SU-DHL-6 (cell line): ENCODE data around the gene ARHGAP5.

Experiments used
- H2AFZ ChIP-seq: fragments of 200-600 bp; sonication (generic); 2 replicates; pipeline ENCODE4 v1.6.1; 2014; ENCODE audit warnings: low read depth, mild to moderate bottlenecking, moderate library complexity, mixed read lengths, antibody characterized with exemption, low read length; ENCODE audit not compliant: severe bottlenecking
- H3F3A ChIP-seq: fragments of 200-600 bp; shearing (Covaris generic); 2 replicates; pipeline ENCODE4 v1.6.0; 2016; ENCODE audit warnings: antibody characterized with exemption, mild to moderate bottlenecking; ENCODE audit not compliant: insufficient read depth
- H3K27ac ChIP-seq: fragments of 200-600 bp; sonication (generic); 2 replicates; pipeline ENCODE4 v1.5.1; 2016; ENCODE audit warnings: low read depth, mild to moderate bottlenecking, low read length, moderate library complexity, mixed read lengths
- H3K27me3 ChIP-seq: fragments of 200-600 bp; sonication (generic), shearing (Covaris generic); 2 replicates; pipeline ENCODE4 v1.6.0; 2014; ENCODE audit warnings: mild to moderate bottlenecking, low read length
- H3K36me3 ChIP-seq: fragments of 200-600 bp; sonication (generic); 2 replicates; pipeline ENCODE4 v1.6.1; 2014; ENCODE audit warnings: mild to moderate bottlenecking, low read length, mixed read lengths
- H3K4me2 ChIP-seq: fragments of 300-600, 200-600 bp; shearing (Covaris generic), sonication (generic); 2 replicates; pipeline ENCODE4 v1.6.0; 2014; ENCODE audit warnings: low read length, low read depth, mild to moderate bottlenecking; ENCODE audit not compliant: poor library complexity, severe bottlenecking
- H3K4me3 ChIP-seq: fragments of 200-600 bp; sonication (generic); 2 replicates; pipeline ENCODE4 v1.5.1; 2014; ENCODE audit warnings: antibody characterized with exemption, low read length, mild to moderate bottlenecking, mixed read lengths; ENCODE audit not compliant: insufficient read depth, poor library complexity, severe bottlenecking
- H3K79me2 ChIP-seq: fragments of 200-600 bp; sonication (generic); 2 replicates; pipeline ENCODE4 v1.6.1; 2014; ENCODE audit warnings: mild to moderate bottlenecking, low read length, moderate library complexity; ENCODE audit not compliant: insufficient read depth
- H3K9ac ChIP-seq: fragments of 200-600 bp; sonication (generic); 2 replicates; pipeline ENCODE4 v1.7.0; 2014; ENCODE audit warnings: mild to moderate bottlenecking, low read length
- H3K9me2 ChIP-seq: fragments of 200-600 bp; sonication (generic); replicated peaks from 2 replicates; pipeline ENCODE4 v1.6.1; 2014; ENCODE audit warnings: low read length; ENCODE audit not compliant: insufficient read depth
- H3K9me3 ChIP-seq: fragments of 200-600 bp; sonication (generic); 2 replicates; pipeline ENCODE4 v1.6.1; 2014; ENCODE audit warnings: low read length, mixed read lengths; ENCODE audit not compliant: insufficient read depth
- H4K20me1 ChIP-seq: fragments of 200-600 bp; sonication (generic); 2 replicates; pipeline ENCODE4 v1.6.1; 2014; ENCODE audit warnings: low read depth, mild to moderate bottlenecking, antibody characterized with exemption, low read length, moderate library complexity, mixed read lengths
- EZH2phosphoT487 ChIP-seq: fragments of 200-600 bp; sonication (generic), shearing (Covaris generic); conservative IDR thresholded peaks from 2 replicates; pipeline ENCODE4 v1.6.1; 2018; ENCODE audit warnings: mild to moderate bottlenecking, antibody characterized with exemption, low read length, moderate library complexity, mixed read lengths
- TF ChIP-seq, protein P1 (sequence below): fragments of 200-600 bp; sonication (generic); IDR thresholded peaks from one replicate; pipeline ENCODE4 v1.5.1; 2017; ENCODE audit warnings: antibody characterized with exemption, mild to moderate bottlenecking, low read length, moderate library complexity; ENCODE audit not compliant: insufficient read depth, poor library complexity, severe bottlenecking

The ARHGAP5 gene

DNA sequence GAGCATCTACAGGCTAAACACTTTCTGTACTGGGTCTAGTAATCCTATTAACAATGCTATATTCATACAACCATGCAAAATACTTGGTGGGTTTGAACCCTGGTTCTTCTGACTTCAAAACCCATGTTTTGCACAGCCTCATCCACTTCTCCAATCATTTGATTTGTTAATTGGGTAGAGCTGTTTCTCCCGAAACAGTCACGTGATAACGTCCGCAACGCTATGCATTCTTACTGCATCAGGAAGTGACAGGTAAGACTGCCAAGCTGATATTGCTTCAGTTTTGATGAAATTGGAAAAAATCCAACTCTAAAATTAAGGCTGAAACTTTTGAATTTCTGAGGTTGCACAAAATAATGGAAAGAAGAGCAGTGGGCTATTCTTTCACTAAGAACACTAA, 94.4 kb downstream of the ARHGAP5 start:
- no peak overlapping the region for H3K27ac ChIP-seq
- no peaks in the 10 kb centered on the region for H3K27me3 ChIP-seq
- no peaks in the 10 kb centered on the region for H3K9me3 ChIP-seq
- no peaks in the 10 kb centered on the region for H3F3A ChIP-seq
- TF ChIP-seq, protein P1, sequence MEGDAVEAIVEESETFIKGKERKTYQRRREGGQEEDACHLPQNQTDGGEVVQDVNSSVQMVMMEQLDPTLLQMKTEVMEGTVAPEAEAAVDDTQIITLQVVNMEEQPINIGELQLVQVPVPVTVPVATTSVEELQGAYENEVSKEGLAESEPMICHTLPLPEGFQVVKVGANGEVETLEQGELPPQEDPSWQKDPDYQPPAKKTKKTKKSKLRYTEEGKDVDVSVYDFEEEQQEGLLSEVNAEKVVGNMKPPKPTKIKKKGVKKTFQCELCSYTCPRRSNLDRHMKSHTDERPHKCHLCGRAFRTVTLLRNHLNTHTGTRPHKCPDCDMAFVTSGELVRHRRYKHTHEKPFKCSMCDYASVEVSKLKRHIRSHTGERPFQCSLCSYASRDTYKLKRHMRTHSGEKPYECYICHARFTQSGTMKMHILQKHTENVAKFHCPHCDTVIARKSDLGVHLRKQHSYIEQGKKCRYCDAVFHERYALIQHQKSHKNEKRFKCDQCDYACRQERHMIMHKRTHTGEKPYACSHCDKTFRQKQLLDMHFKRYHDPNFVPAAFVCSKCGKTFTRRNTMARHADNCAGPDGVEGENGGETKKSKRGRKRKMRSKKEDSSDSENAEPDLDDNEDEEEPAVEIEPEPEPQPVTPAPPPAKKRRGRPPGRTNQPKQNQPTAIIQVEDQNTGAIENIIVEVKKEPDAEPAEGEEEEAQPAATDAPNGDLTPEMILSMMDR, result no peak
- TF ChIP-seq EZH2phosphoT487, result no peak
- H4K20me1 ChIP-seq, result no peaks in the 10 kb centered on the region
- no peak overlapping the region for H3K9ac ChIP-seq
- no peak overlapping the region for H2AFZ ChIP-seq
- no peaks in the 10 kb centered on the region for H3K36me3 ChIP-seq
- no peak overlapping the region for H3K4me3 ChIP-seq
- no peaks in the 10 kb centered on the region for H3K9me2 ChIP-seq
- no peaks in the 10 kb centered on the region for H3K79me2 ChIP-seq
- H3K4me2 ChIP-seq, result no peak overlapping the region

DNA sequence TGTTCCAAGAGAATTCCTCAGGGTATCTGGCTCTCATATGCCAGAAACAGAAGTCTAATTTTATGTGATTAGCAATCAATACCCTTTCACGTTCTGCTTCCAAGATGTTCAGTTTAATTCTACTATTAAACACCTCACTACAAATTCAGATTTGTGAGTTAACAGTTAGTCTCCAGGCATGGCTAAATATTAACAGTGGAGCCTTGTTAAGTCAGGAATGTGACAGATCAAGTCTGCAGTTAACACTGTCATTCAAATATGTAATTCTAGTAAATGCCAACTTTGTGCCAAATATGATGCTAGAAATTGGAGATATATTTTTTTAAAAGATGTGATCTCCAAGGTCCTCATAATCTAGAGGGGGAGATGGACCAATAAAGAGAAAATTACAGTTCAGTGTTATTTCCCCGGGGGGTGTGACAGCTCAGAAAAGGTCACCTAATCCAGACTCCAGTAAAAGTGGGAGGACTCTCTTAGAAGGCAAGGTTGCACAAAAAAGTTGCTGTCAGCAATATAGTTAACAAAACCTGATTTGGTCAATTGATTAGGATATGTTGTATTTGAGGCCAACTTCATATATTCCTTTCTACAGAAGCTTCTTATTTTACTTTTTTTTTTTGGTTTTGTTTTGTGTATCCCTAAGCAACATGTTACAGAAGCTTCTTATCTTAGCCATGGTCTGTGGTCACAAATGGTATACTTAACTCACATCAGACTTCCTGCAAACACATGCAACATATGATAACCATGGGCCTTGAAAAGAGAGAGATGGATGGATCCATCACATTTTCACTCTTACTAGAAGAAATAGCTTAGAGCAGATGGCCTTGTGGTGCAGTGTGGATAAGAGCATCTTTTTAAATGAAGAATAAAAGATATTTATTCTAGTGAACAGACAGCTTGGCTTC, 106.3 kb downstream of the ARHGAP5 start:
- H3K9me3 ChIP-seq, result no peaks in the 10 kb centered on the region
- H3K79me2 ChIP-seq, result no peaks in the 10 kb centered on the region
- no peaks in the 10 kb centered on the region for H3K9me2 ChIP-seq
- H3F3A ChIP-seq, result no peaks in the 10 kb centered on the region
- H3K9ac ChIP-seq, result no peak overlapping the region
- no peaks in the 10 kb centered on the region for H3K27me3 ChIP-seq
- no peak overlapping the region for H3K27ac ChIP-seq
- H3K4me3 ChIP-seq, result no peak overlapping the region
- H3K4me2 ChIP-seq, result no peak overlapping the region
- no peaks in the 10 kb centered on the region for H3K36me3 ChIP-seq
- H2AFZ ChIP-seq, result no peak overlapping the region
- TF ChIP-seq, protein P1, result no peak
- TF ChIP-seq EZH2phosphoT487, result no peak
- no peaks in the 10 kb centered on the region for H4K20me1 ChIP-seq

DNA sequence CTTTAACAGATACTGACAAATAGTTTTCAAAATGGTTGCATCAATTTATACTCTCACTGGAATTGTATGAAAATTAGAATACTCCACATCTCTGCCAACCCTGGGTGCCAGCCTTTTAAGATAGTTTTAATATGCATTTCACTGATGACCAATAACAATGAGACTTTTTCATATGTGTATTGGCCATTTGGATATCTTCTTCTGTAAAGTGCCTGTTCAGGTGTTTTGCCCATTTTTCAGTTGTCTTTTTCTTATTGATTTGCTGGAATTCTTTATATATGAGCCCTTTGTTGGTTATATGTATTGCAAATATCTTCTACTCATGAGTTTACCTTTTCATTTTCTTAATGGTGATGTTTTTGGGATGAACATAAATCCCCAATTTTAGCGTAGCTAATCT, 108.0 kb downstream of the ARHGAP5 start:
- no peaks in the 10 kb centered on the region for H3K9me2 ChIP-seq
- no peaks in the 10 kb centered on the region for H3K9me3 ChIP-seq
- no peak overlapping the region for H3K9ac ChIP-seq
- H3F3A ChIP-seq, result no peaks in the 10 kb centered on the region
- H3K36me3 ChIP-seq, result no peaks in the 10 kb centered on the region
- H3K27ac ChIP-seq, result no peak overlapping the region
- no peaks in the 10 kb centered on the region for H4K20me1 ChIP-seq
- no peak overlapping the region for H2AFZ ChIP-seq
- no peaks in the 10 kb centered on the region for H3K79me2 ChIP-seq
- H3K4me3 ChIP-seq, result no peak overlapping the region
- no peak overlapping the region for H3K4me2 ChIP-seq
- no peak for TF ChIP-seq EZH2phosphoT487
- TF ChIP-seq, protein P1, result no peak
- H3K27me3 ChIP-seq, result no peaks in the 10 kb centered on the region
